ENCODE data around the gene TBCE.

GRCh38 chr1:235325139-235325538 lies 42.1 kb upstream of the TBCE start:
- TF ChIP-seq CTCF (conservative IDR thresholded peaks at IDR 0.05; ENCODE audit: low read depth, low read length) (no peak), EZH2 (IDR thresholded peaks at IDR 0.05; ENCODE audit: low read length, unreplicated experiment) (no peak), EZH2phosphoT487 (IDR thresholded peaks at IDR 0.05; ENCODE audit: borderline replicate concordance, low read length) (no peak)

All from PC-3 (cell line).